ENCODE data around the gene POC1A.

Gene POC1A

DNA sequence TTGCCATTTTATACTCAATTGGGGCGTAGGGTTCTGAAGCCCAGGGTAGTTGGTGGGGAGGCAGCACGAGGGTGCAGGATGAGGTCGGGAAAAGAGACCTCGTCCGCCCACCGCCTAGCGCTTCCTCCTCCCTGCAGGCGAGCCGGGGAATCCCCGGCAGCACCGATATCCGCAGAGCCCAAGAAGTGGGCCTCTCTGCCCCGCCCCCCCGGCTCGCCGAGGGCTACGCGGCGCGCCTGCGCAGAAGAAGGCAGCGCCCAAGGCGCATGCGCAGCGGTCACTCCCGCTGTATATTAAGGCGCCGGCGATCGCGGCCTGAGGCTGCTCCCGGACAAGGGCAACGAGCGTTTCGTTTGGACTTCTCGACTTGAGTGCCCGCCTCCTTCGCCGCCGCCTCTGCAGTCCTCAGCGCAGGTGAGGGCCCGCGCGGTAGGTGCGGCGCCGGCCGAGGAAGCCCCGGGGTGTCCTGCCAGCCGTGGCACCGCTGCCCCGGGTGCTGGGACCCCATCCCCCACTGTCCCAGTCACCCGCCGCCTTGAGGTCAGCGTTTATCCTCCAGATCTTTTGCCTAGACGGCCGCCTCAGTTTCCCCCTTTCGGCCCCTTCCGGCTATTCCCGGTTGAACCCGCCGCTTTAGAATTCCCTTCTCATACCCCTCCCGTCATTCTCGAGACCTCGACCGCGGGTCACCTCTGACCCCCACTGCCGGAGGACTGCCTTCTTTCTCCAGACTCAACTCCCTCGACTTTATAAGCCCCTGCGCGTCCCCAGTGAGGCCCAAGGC is 43.8 kb upstream of the POC1A start, which contains the start of gene ALAS1:
Gene ALAS1, plus strand, starts transcription at position 319 of the 784 bp plus-strand sequence. CDS start 1,082 bp downstream, outside the sequence.
- TF ChIP-seq, protein P1, sequence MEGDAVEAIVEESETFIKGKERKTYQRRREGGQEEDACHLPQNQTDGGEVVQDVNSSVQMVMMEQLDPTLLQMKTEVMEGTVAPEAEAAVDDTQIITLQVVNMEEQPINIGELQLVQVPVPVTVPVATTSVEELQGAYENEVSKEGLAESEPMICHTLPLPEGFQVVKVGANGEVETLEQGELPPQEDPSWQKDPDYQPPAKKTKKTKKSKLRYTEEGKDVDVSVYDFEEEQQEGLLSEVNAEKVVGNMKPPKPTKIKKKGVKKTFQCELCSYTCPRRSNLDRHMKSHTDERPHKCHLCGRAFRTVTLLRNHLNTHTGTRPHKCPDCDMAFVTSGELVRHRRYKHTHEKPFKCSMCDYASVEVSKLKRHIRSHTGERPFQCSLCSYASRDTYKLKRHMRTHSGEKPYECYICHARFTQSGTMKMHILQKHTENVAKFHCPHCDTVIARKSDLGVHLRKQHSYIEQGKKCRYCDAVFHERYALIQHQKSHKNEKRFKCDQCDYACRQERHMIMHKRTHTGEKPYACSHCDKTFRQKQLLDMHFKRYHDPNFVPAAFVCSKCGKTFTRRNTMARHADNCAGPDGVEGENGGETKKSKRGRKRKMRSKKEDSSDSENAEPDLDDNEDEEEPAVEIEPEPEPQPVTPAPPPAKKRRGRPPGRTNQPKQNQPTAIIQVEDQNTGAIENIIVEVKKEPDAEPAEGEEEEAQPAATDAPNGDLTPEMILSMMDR (IDR thresholded peaks at IDR 0.05; ENCODE audit: extremely low read depth, insufficient read depth, missing control alignments), result no peak
- in situ Hi-C loops (cut with MboI; ENCODE audit: low pct_unique_long_range_greater_than_20kb, low sequenced_read_pairs, unreplicated experiment), result no loop called here
- peak; percentile 98 for DNase-seq (ENCODE audit: low spot score)

DNA sequence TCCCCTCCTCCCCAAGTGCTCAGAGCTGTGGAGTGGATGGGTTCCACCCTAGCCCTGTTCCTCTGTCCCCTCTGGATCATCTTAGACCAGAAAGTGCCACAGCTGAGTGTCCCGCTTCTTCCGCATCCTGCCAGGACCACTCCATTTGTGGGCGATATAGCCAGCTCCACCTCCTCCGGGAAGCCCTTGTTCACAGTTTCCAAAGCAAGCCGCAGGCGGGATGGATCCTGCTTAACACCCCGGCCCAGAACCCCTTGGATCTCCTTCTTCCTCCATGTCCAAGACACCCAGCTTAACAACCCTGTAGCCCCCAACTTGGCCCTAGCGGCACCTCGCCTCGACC is 43.2 kb upstream of the POC1A start:
- no peak for DNase-seq (ENCODE audit: low spot score)
- in situ Hi-C loops (cut with MboI; ENCODE audit: low pct_unique_long_range_greater_than_20kb, low sequenced_read_pairs, unreplicated experiment), result no loop called here
- TF ChIP-seq, protein P1 (IDR thresholded peaks at IDR 0.05; ENCODE audit: extremely low read depth, insufficient read depth, missing control alignments), result no peak

DNA sequence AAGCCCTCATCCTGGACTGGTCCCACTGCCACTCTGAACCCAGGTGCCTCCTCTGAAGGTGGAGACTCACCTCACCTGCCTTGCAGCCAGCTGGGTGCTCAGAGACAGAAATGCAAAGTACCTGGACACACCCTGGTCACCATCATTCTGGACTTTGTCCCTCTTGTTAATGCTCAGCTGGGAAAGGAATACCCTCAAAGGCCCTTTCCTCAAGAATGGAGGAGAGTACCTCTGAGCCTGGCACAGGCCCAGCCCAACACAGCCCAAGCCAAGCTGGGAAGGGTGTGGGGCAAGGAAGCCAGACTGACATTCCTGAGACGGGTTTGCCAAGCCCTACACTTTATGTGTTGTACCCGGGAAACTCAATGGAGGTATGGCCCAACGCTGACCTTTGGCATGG is 42.8 kb upstream of the POC1A start:
- TF ChIP-seq, protein P1 (IDR thresholded peaks at IDR 0.05; ENCODE audit: extremely low read depth, insufficient read depth, missing control alignments), result no peak
- in situ Hi-C loops (cut with MboI; ENCODE audit: low pct_unique_long_range_greater_than_20kb, low sequenced_read_pairs, unreplicated experiment), result no loop called here
- no peak for DNase-seq (ENCODE audit: low spot score)

DNA sequence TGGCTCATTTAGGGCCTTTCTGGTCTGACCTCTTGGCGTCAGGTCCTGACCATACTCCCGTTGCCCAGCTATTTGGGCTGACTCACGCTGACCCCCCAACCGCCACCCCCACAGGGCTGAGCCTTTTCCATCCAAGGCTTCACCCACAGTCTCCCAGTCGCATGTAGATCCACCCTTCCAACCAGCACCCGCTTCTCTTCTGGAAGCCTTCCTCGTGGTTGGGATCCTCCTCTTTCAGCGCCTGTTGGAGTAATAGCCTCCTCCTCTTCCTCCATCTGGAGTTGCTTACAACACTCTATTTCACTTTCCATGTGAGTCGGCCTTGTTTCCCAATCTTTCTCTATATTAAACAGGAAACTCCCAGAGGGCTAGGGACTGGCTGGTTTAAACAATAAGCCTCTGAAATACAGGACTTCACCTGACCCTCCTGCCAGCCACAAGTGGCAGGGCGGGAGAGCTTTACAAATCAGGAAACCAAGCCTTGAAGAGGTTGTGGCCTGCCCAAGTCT is 41.7 kb upstream of the POC1A start:
- in situ Hi-C loops (cut with MboI; ENCODE audit: low pct_unique_long_range_greater_than_20kb, low sequenced_read_pairs, unreplicated experiment), result no loop called here
- DNase-seq (ENCODE audit: low spot score), result no peak

DNA sequence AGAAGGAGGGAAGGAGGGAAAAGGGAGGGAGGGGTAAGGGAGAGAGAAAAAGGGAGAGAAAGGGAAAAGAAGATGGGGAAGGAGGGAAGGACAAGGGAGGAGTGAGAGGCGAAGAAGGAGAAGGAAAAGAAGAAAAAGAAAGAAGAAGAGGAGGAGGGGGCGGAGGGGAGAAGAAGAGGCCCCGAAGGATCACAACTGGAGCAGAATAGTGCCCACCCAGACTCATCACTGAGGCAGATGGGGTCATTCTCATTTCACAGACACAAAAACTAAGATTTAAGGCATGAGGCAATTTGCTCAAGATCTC is 41.0 kb upstream of the POC1A start:
- TF ChIP-seq, protein P1 (IDR thresholded peaks at IDR 0.05; ENCODE audit: extremely low read depth, insufficient read depth, missing control alignments), result no peak
- in situ Hi-C loops (cut with MboI; ENCODE audit: low pct_unique_long_range_greater_than_20kb, low sequenced_read_pairs, unreplicated experiment), result no loop called here
- no peak for DNase-seq (ENCODE audit: low spot score)

More for the DNA sequence above, 41.7 kb upstream of the POC1A start:
- TF ChIP-seq, protein P1 (IDR thresholded peaks at IDR 0.05; ENCODE audit: extremely low read depth, insufficient read depth, missing control alignments), result no peak

DNA sequence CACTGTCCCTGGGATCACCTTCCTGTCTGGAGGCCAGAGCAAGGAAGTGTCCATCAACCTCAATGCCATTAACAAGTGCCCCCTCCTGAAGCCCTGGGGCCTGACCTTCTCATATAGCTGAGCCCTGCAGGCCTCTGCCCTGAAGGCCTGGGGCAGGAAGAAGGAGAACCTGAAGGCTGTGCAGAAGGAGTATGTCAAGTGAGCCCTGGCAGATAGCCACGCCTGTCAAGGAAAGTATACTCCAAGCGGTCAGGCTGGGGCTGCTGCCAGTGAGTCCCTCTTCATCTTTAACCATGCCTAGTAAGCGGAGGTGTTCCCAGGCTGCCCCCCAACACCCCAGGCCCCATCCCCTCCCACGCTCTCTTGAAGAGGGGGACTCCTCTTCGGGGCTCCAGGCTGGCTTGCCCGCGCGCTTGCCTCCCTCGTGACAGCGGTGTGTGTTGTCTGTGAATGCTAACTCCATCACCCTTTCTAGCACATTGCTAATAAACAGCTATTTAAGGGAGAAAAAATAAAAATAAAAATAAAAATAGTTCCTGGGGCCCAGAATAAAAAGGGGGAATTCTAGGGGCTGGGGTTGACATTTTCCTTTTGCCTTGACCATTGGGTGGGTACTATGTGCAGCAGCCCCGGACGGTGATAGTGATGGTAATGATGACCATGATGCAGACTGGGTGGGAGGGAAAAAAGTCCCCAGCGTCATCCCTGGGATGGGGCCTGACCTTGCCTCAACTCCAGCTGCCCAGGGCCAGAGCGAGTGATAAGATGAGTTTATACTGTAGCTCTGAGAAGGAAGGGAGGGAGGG is 40.5 kb upstream of the POC1A start:
- in situ Hi-C loops (cut with MboI; ENCODE audit: low pct_unique_long_range_greater_than_20kb, low sequenced_read_pairs, unreplicated experiment), result no loop called here

More for the DNA sequence above, 40.5 kb upstream of the POC1A start:
- DNase-seq (ENCODE audit: low spot score), result no peak
- TF ChIP-seq, protein P1 (IDR thresholded peaks at IDR 0.05; ENCODE audit: extremely low read depth, insufficient read depth, missing control alignments), result no peak
